HS-5 (cell line): ENCODE data around the gene ARL2BP.
A peak's percentile ranks its signal among the peaks of the same experiment; 100 is the strongest.
"Not testable (repeated sequence)": the region's sequence is repeated elsewhere in the genome, so short reads cannot be mapped to it uniquely, and the experiment has no call there.

Experiments
- DNase-seq: peaks from one replicate; pipeline ENCODE4 v3.0.0-alpha.2; 2012; ENCODE audit warnings: low read depth

ARL2BP gene

GRCh38 chr16:57244767-57245471 lies at the start of gene ARL2BP:
ARL2BP (plus strand) TSS chr16:57245259; CDS start chr16:57245368, 109 bp downstream.
- DNase-seq = peak; percentile 88

- no peak for DNase-seq
Observed at GRCh38 chr16:57196286-57196685, 48.8 kb upstream of the ARL2BP start.

- no peak for DNase-seq
Observed at GRCh38 chr16:57196753-57197152, 48.3 kb upstream of the ARL2BP start.

GRCh38 chr16:57200321-57200720 lies 44.7 kb upstream of the ARL2BP start:
- not testable (repeated sequence) for DNase-seq

GRCh38 chr16:57200926-57201325 lies 44.1 kb upstream of the ARL2BP start:
- DNase-seq = not testable (repeated sequence)

- no peak for DNase-seq
Observed at GRCh38 chr16:57202095-57202886, 42.8 kb upstream of the ARL2BP start.

GRCh38 chr16:57203451-57203850 lies 41.6 kb upstream of the ARL2BP start:
- DNase-seq = no peak

- DNase-seq = no peak
Observed at GRCh38 chr16:57204675-57205074, 40.4 kb upstream of the ARL2BP start.

GRCh38 chr16:57208926-57209325 lies 36.1 kb upstream of the ARL2BP start:
- no peak for DNase-seq

- DNase-seq = no peak
Observed at GRCh38 chr16:57209780-57210179, 35.3 kb upstream of the ARL2BP start.

GRCh38 chr16:57213462-57213861 lies 31.6 kb upstream of the ARL2BP start:
- no peak for DNase-seq

- no peak for DNase-seq
Observed at GRCh38 chr16:57216968-57217367, 28.1 kb upstream of the ARL2BP start.

- no peak for DNase-seq
Observed at GRCh38 chr16:57223057-57223456, 22.0 kb upstream of the ARL2BP start.

GRCh38 chr16:57224651-57225335 lies 20.3 kb upstream of the ARL2BP start:
- DNase-seq = no peak

GRCh38 chr16:57225978-57226377 lies 19.1 kb upstream of the ARL2BP start:
- DNase-seq = no peak

- no peak for DNase-seq
Observed at GRCh38 chr16:57226701-57227621, 18.1 kb upstream of the ARL2BP start.

GRCh38 chr16:57229079-57229478 lies 16.0 kb upstream of the ARL2BP start:
- DNase-seq = no peak

GRCh38 chr16:57231821-57232350 lies 13.2 kb upstream of the ARL2BP start:
- no peak for DNase-seq

GRCh38 chr16:57233944-57234706 lies 10.9 kb upstream of the ARL2BP start:
- DNase-seq = no peak

GRCh38 chr16:57234707-57235092 lies 10.4 kb upstream of the ARL2BP start:
- DNase-seq = no peak
